ENCODE data around the gene THY1. TPM values are rescaled to one million over a fixed set of nuclear protein-coding genes. Genes with fewer than 3 reads are reported as not detected.
"Not testable (repeated sequence)": the region's sequence is repeated elsewhere in the genome, so short reads cannot be mapped to it uniquely, and the experiment has no call there.

The THY1 gene
- total and polyA plus RNA-seq, 4 donors: 70.0 to 269 (median 168) TPM

- Histone ChIP-seq H3K27ac (ENCODE audit: low read depth, low read length) (peak overlapping the region; percentile 47), H3K4me3 (ENCODE audit: low read depth, low read length) (no peak overlapping the region), H3K27me3 (ENCODE audit: control insufficient read depth, insufficient read depth, low read length) (no peaks in the 10 kb centered on the region), H3K4me1 (ENCODE audit: control insufficient read depth, insufficient read depth, low read length) (peaks cover 3% of the 10 kb centered on the region), H3K9me3 (ENCODE audit: control insufficient read depth, insufficient read depth, low read length) (no peaks in the 10 kb centered on the region), H3K36me3 (ENCODE audit: control insufficient read depth, insufficient read depth, low read length) (no peaks in the 10 kb centered on the region)
- WGBS (ENCODE audit: insufficient coverage): 80% methylated on average over 9 of the region's 11 CpGs
- no peak for DNase-seq (ENCODE audit: low read depth in 4 of 6, low spot score in 6 of 6)
Observed at GRCh38 chr11:119460097-119460496, 37.1 kb upstream of the THY1 start.

- Histone ChIP-seq H3K4me3 (ENCODE audit: low read depth, low read length) (no peak overlapping the region), H3K36me3 (ENCODE audit: control insufficient read depth, insufficient read depth, low read length) (no peaks in the 10 kb centered on the region), H3K9me3 (ENCODE audit: control insufficient read depth, insufficient read depth, low read length) (no peaks in the 10 kb centered on the region), H3K27ac (ENCODE audit: low read depth, low read length) (no peak overlapping the region), H3K4me1 (ENCODE audit: control insufficient read depth, insufficient read depth, low read length) (peaks cover 3% of the 10 kb centered on the region), H3K27me3 (ENCODE audit: control insufficient read depth, insufficient read depth, low read length) (no peaks in the 10 kb centered on the region)
- no peak for DNase-seq (ENCODE audit: low read depth in 4 of 6, low spot score in 6 of 6)
- WGBS (ENCODE audit: insufficient coverage): 89% methylated on average over 8 of the region's 8 CpGs
Observed at GRCh38 chr11:119459293-119459976, 36.5 kb upstream of the THY1 start.

GRCh38 chr11:119455708-119456107 lies 32.7 kb upstream of the THY1 start:
- H3K9me3 ChIP-seq (ENCODE audit: control insufficient read depth, insufficient read depth, low read length); DNase-seq (ENCODE audit: low read depth in 4 of 6, low spot score in 6 of 6); H3K4me3 ChIP-seq (ENCODE audit: low read depth, low read length); H3K27ac ChIP-seq (ENCODE audit: low read depth, low read length); H3K4me1 ChIP-seq (ENCODE audit: control insufficient read depth, insufficient read depth, low read length); H3K27me3 ChIP-seq (ENCODE audit: control insufficient read depth, insufficient read depth, low read length); H3K36me3 ChIP-seq (ENCODE audit: control insufficient read depth, insufficient read depth, low read length): not testable (repeated sequence)
- 80% methylated on average over 1 of the region's 6 CpGs for WGBS (ENCODE audit: insufficient coverage)

GRCh38 chr11:119455241-119455640 lies 32.3 kb upstream of the THY1 start:
- DNase-seq (ENCODE audit: low read depth in 4 of 6, low spot score in 6 of 6); H3K27me3 ChIP-seq (ENCODE audit: control insufficient read depth, insufficient read depth, low read length); H3K4me3 ChIP-seq (ENCODE audit: low read depth, low read length); H3K36me3 ChIP-seq (ENCODE audit: control insufficient read depth, insufficient read depth, low read length); H3K27ac ChIP-seq (ENCODE audit: low read depth, low read length); H3K9me3 ChIP-seq (ENCODE audit: control insufficient read depth, insufficient read depth, low read length); H3K4me1 ChIP-seq (ENCODE audit: control insufficient read depth, insufficient read depth, low read length): not testable (repeated sequence)
- 68% methylated on average over 2 of the region's 4 CpGs for WGBS (ENCODE audit: insufficient coverage)

GRCh38 chr11:119453881-119454280 lies 30.9 kb upstream of the THY1 start:
- 82% methylated on average over 1 of the region's 1 CpG for WGBS (ENCODE audit: insufficient coverage)
- Histone ChIP-seq H3K4me1 (ENCODE audit: control insufficient read depth, insufficient read depth, low read length) (no peaks in the 10 kb centered on the region), H3K27me3 (ENCODE audit: control insufficient read depth, insufficient read depth, low read length) (no peaks in the 10 kb centered on the region), H3K36me3 (ENCODE audit: control insufficient read depth, insufficient read depth, low read length) (no peaks in the 10 kb centered on the region), H3K9me3 (ENCODE audit: control insufficient read depth, insufficient read depth, low read length) (no peaks in the 10 kb centered on the region), H3K27ac (ENCODE audit: low read depth, low read length) (no peak overlapping the region), H3K4me3 (ENCODE audit: low read depth, low read length) (no peak overlapping the region)
- no peak for DNase-seq (ENCODE audit: low read depth in 4 of 6, low spot score in 6 of 6)

GRCh38 chr11:119450590-119451326 lies 27.8 kb upstream of the THY1 start:
- Histone ChIP-seq H3K4me3 (ENCODE audit: low read depth, low read length) (no peak overlapping the region), H3K27me3 (ENCODE audit: control insufficient read depth, insufficient read depth, low read length) (no peaks in the 10 kb centered on the region), H3K9me3 (ENCODE audit: control insufficient read depth, insufficient read depth, low read length) (no peaks in the 10 kb centered on the region), H3K36me3 (ENCODE audit: control insufficient read depth, insufficient read depth, low read length) (no peaks in the 10 kb centered on the region), H3K27ac (ENCODE audit: low read depth, low read length) (no peak overlapping the region), H3K4me1 (ENCODE audit: control insufficient read depth, insufficient read depth, low read length) (no peaks in the 10 kb centered on the region)
- 87% methylated on average over 3 of the region's 6 CpGs for WGBS (ENCODE audit: insufficient coverage)
- DNase-seq (ENCODE audit: low read depth in 4 of 6, low spot score in 6 of 6): no peak

- Histone ChIP-seq H3K27me3 (ENCODE audit: control insufficient read depth, insufficient read depth, low read length) (no peaks in the 10 kb centered on the region), H3K27ac (ENCODE audit: low read depth, low read length) (no peak overlapping the region), H3K4me3 (ENCODE audit: low read depth, low read length) (no peak overlapping the region), H3K4me1 (ENCODE audit: control insufficient read depth, insufficient read depth, low read length) (no peaks in the 10 kb centered on the region), H3K36me3 (ENCODE audit: control insufficient read depth, insufficient read depth, low read length) (no peaks in the 10 kb centered on the region), H3K9me3 (ENCODE audit: control insufficient read depth, insufficient read depth, low read length) (no peaks in the 10 kb centered on the region)
- WGBS (ENCODE audit: insufficient coverage): 92% methylated on average over 2 of the region's 3 CpGs
- DNase-seq (ENCODE audit: low read depth in 4 of 6, low spot score in 6 of 6): no peak
Observed at GRCh38 chr11:119449498-119449897, 26.5 kb upstream of the THY1 start.

- H3K4me3 ChIP-seq (ENCODE audit: low read depth, low read length): no peak overlapping the region
- H3K4me1 ChIP-seq (ENCODE audit: control insufficient read depth, insufficient read depth, low read length): no peaks in the 10 kb centered on the region
- no peaks in the 10 kb centered on the region for H3K9me3 ChIP-seq (ENCODE audit: control insufficient read depth, insufficient read depth, low read length)
- no peaks in the 10 kb centered on the region for H3K36me3 ChIP-seq (ENCODE audit: control insufficient read depth, insufficient read depth, low read length)
- H3K27me3 ChIP-seq (ENCODE audit: control insufficient read depth, insufficient read depth, low read length): no peaks in the 10 kb centered on the region
- 92% methylated on average over 2 of the region's 4 CpGs for WGBS (ENCODE audit: insufficient coverage)
- no peak for DNase-seq (ENCODE audit: low read depth in 4 of 6, low spot score in 6 of 6)
- no peak overlapping the region for H3K27ac ChIP-seq (ENCODE audit: low read depth, low read length)
Observed at GRCh38 chr11:119448380-119448779, 25.4 kb upstream of the THY1 start.

GRCh38 chr11:119447664-119448242 lies 24.8 kb upstream of the THY1 start:
- H3K4me3 ChIP-seq (ENCODE audit: low read depth, low read length): no peak overlapping the region
- DNase-seq (ENCODE audit: low read depth in 4 of 6, low spot score in 6 of 6): no peak
- WGBS (ENCODE audit: insufficient coverage): 54% methylated on average over 2 of the region's 5 CpGs

More at GRCh38 chr11:119447664-119448242, 24.8 kb upstream of the THY1 start:
- H3K27ac ChIP-seq (ENCODE audit: low read depth, low read length): no peak overlapping the region
- no peaks in the 10 kb centered on the region for H3K27me3 ChIP-seq (ENCODE audit: control insufficient read depth, insufficient read depth, low read length)
- no peaks in the 10 kb centered on the region for H3K4me1 ChIP-seq (ENCODE audit: control insufficient read depth, insufficient read depth, low read length)
- H3K9me3 ChIP-seq (ENCODE audit: control insufficient read depth, insufficient read depth, low read length): no peaks in the 10 kb centered on the region
- H3K36me3 ChIP-seq (ENCODE audit: control insufficient read depth, insufficient read depth, low read length): no peaks in the 10 kb centered on the region
